ENCODE measurements around the gene PPM1K.

Gene PPM1K

DNA sequence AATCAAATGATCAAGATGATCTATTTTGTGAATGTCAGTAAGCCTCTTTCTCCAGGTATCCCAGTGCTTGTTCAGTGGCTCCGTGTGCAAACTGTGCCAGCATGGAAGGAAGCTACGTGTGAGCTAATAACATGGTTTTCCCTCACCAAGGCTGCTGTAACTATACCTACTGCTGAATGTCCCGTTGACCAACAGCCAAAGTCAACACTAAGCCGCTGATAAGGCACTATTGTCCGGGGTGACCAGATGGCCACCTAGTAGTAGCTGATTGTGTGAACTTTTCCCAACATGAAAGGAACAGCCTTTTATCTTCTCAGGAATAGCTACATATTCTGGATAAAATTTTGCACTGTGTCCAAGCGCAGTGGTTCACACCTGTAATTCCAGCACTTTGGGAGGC lies 68.0 kb downstream of the PPM1K start:
- DNase-seq, result no peak

DNA sequence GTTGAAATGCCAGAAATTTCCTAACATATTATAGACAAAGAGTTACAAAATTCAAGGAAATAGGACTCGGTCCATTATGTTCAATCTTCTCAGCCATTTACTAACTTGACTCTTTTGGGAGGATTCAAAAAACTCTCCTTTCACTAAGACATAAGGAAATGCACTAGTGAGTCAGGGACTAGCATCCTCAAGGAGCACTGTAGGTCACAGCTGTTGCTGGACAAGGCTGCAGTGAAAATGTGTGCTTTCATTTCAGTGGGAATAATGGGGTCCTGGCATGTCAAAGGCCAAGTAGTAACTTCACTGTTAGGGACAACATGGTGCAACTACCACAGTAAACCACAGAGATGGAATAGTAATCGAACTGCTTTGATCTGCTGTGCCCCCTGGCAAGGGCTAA lies 69.0 kb downstream of the PPM1K start:
- DNase-seq, result no peak

DNA sequence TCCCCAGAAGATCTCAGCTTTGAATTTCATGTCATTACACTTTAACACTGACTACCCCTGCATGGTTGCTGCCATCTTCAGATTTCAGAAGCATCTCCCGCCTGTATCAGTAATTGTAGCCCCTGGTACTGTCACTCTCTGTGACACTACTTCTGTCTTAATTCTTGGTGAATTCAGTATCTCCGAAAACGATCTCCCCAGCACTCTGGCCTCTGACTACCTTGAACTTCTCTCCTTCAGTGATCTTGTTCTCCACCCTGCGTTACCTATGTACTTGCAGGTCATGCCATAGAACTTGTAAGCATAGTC lies 72.2 kb downstream of the PPM1K start:
- no peak for DNase-seq

DNA sequence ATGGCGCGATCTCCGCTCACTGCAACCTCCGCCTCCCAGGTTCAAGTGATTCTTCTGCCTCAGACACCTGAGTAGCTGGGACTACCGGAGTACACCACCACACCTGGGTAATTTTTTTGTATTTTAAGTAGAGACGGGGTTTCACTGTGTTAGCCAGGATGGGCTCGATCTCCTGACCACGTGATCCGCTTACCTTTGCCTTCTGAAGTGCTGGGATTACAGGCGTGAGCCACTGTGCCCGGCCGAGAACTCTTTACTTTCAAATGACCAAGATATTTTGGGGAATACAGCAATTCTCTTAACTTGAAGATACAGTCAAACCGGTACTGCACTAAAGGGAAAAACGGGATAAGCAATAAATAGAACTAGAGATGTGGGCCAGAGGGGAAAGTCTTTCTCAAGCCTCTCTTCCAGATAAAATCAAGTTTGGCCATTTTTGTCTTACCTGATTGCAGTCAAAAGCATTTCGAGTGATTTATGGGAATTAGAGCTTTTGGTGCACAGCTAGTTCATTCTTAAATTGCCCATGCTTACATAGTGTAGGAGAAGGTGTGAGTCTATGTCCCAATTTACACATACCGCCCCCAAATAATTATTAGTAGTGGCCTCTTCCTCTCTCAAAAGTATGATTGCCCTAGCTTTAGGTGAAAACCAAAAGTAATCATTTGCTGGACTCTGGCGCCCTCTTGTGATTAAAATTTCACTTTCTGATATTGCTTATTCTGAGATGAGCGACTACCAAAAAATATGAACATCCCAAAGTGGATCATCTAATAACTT lies 72.7 kb downstream of the PPM1K start:
- peak; percentile 10 for DNase-seq

GRCh38 chr4:88208156-88208555 lies 76.2 kb downstream of the PPM1K start:
- DNase-seq, result no peak
